HepG2 (cell line): ENCODE data around the gene PRSS8. TPM values are rescaled to one million over a fixed set of nuclear protein-coding genes. Genes with fewer than 3 reads are reported as not detected.

ENCODE experiments used
- E2F2 ChIP-seq: sonication (generic); formaldehyde crosslinking; IDR thresholded peaks from 2 replicates; pipeline ENCODE4 v1.4.0; 2020; ENCODE audit warnings: missing genetic modification reagents, borderline replicate concordance
- FOXP4 ChIP-seq: sonication (generic); formaldehyde crosslinking; IDR thresholded peaks from 2 replicates; pipeline ENCODE4 v1.4.0; 2020; ENCODE audit warnings: missing genetic modification reagents
- GLI4 ChIP-seq: sonication (generic); formaldehyde crosslinking; IDR thresholded peaks from 2 replicates; pipeline ENCODE4 v1.5.1; 2020; ENCODE audit warnings: missing genetic modification reagents, mild to moderate bottlenecking, moderate library complexity, borderline replicate concordance
- HNRNPLL ChIP-seq: fragments of 200-400 bp; formaldehyde crosslinking; IDR thresholded peaks from 2 replicates; pipeline ENCODE4 v1.6.1; 2017; ENCODE audit warnings: mild to moderate bottlenecking, low read depth, low read length; ENCODE audit not compliant: poor library complexity, severe bottlenecking
- ISL2 ChIP-seq: sonication (generic); formaldehyde crosslinking; IDR thresholded peaks from 2 replicates; pipeline ENCODE4 v1.5.0; 2020; ENCODE audit warnings: missing genetic modification reagents
- KLF13 ChIP-seq: sonication (generic); formaldehyde crosslinking; IDR thresholded peaks from 2 replicates; pipeline ENCODE4 v1.4.0; 2020; ENCODE audit warnings: mild to moderate bottlenecking, missing genetic modification reagents
- PAWR ChIP-seq: sonication (generic); formaldehyde crosslinking; IDR thresholded peaks from 2 replicates; pipeline ENCODE4 v1.4.0; 2020; ENCODE audit warnings: missing genetic modification reagents, mild to moderate bottlenecking, borderline replicate concordance
- RFX5 ChIP-seq: IDR thresholded peaks from 2 replicates; pipeline ENCODE4 v1.6.1; 2011; ENCODE audit warnings: low read depth, low read length, improper control_type of control experiment
- SP140L ChIP-seq: sonication (generic); formaldehyde crosslinking; IDR thresholded peaks from 2 replicates; pipeline ENCODE4 v1.4.0; 2020; ENCODE audit warnings: missing genetic modification reagents, borderline replicate concordance
- TAF1 ChIP-seq: sonication (generic); formaldehyde crosslinking; IDR thresholded peaks from 2 replicates; pipeline ENCODE4 v1.4.0; 2020; ENCODE audit warnings: missing genetic modification reagents
- TIGD3 ChIP-seq: sonication (generic); formaldehyde crosslinking; IDR thresholded peaks from 2 replicates; pipeline ENCODE4 v1.5.1; 2020; ENCODE audit warnings: mild to moderate bottlenecking, missing genetic modification reagents, borderline replicate concordance
- TSC22D2 ChIP-seq: sonication (generic); formaldehyde crosslinking; IDR thresholded peaks from 2 replicates; pipeline ENCODE4 v1.5.1; 2020; ENCODE audit warnings: missing genetic modification reagents, mild to moderate bottlenecking, borderline replicate concordance
- ZGPAT ChIP-seq: IDR thresholded peaks from 2 replicates; pipeline ENCODE4 v1.6.1; 2016; ENCODE audit warnings: mild to moderate bottlenecking
- polyA plus RNA-seq, 8 experiments: library from polyadenylated mRNA; depleted of rRNA in 3 of 8; stranded (reverse) in 7 of 8; unstranded in 1 of 8; fragments of >200 nt; fragmentation: Illumina TruSeq in 4 of 8; extraction: Trizol in 4 of 8; gene quantifications; 2 replicates each; pipeline versions ENCODE4 v1.2.1 to v1.2.3, GENCODE V29; 2011 to 2016; ENCODE audit warnings: low read depth in 4 of 8, missing spikeins in 1 of 8, mixed read lengths in 1 of 8; ENCODE audit not compliant: insufficient read depth in 1 of 8
- total RNA-seq, 5 experiments: library from RNA; depleted of rRNA; stranded (reverse); fragments of >200 nt; fragmentation: Illumina TruSeq; extraction: Trizol; gene quantifications; 2 replicates each; pipeline ENCODE4 v1.2.3, GENCODE V29; 2016; ENCODE audit warnings: low read depth in 1 of 5
- TF ChIP-seq, protein P1 (sequence below): sonication (generic); formaldehyde crosslinking; IDR thresholded peaks from 2 replicates; pipeline ENCODE4 v1.4.0; 2020; ENCODE audit warnings: mild to moderate bottlenecking, missing genetic modification reagents, borderline replicate concordance
- TF ChIP-seq, protein P2 (sequence below): sonication (generic); formaldehyde crosslinking; IDR thresholded peaks from 2 replicates; pipeline ENCODE4 v1.5.1; 2020; ENCODE audit warnings: mild to moderate bottlenecking, missing genetic modification reagents, moderate library complexity

Gene PRSS8
- total and polyA plus RNA-seq, 2 of the 13 experiments (the other 11 are each of a cell fraction or from before 2014, with no cell fraction given) = 2.6 to 7.2 TPM

DNA sequence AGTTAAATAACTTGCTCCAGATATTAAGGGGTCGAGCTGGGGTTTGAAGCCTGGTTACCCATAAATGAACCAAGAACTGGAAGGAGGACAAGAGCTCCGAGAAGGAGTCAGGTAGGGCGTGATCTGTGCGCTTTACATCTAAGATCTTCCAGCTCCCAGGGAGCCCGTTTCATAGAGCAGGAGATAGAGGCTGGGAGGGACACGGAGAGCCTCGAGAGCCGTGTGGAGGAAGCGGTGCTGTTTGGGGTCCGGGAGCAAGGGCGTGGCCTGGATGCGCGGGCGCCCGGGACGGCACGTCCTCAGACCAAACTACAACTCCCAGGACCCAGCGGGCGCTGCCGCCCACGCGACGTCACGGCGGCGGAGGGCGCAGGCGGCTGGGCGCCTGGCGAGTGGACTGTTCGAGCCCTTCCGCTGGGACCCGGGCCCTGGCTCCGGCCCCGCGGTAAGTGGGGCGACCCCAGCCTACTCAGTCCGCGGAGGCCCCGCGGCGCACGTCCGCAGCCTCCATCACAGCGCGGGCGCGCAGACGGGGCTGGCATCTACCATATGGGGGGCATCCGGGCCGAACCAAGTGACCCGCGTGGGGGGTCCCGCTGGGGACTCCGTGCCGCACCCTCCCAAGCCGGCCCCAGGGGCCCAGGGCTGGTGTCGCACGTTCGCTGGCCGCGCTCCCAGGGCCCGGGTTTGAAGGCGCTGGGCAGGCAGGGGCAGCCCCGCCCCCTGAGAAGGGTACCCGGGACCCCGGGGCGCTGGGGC is 27.3 kb downstream of the PRSS8 start, which contains the start of gene BCKDK (continued):
- TF ChIP-seq FOXP4 (CRISPR knock-in tag) = peak; percentile 54
- TF ChIP-seq TIGD3 (CRISPR knock-in tag) = no peak
- TF ChIP-seq TAF1 (CRISPR knock-in tag) = peak; percentile 71
- TF ChIP-seq ZGPAT (CRISPR knock-in tag) = peak; percentile 83; the same call in 1 of the 2 replicates
- TF ChIP-seq, protein P1, sequence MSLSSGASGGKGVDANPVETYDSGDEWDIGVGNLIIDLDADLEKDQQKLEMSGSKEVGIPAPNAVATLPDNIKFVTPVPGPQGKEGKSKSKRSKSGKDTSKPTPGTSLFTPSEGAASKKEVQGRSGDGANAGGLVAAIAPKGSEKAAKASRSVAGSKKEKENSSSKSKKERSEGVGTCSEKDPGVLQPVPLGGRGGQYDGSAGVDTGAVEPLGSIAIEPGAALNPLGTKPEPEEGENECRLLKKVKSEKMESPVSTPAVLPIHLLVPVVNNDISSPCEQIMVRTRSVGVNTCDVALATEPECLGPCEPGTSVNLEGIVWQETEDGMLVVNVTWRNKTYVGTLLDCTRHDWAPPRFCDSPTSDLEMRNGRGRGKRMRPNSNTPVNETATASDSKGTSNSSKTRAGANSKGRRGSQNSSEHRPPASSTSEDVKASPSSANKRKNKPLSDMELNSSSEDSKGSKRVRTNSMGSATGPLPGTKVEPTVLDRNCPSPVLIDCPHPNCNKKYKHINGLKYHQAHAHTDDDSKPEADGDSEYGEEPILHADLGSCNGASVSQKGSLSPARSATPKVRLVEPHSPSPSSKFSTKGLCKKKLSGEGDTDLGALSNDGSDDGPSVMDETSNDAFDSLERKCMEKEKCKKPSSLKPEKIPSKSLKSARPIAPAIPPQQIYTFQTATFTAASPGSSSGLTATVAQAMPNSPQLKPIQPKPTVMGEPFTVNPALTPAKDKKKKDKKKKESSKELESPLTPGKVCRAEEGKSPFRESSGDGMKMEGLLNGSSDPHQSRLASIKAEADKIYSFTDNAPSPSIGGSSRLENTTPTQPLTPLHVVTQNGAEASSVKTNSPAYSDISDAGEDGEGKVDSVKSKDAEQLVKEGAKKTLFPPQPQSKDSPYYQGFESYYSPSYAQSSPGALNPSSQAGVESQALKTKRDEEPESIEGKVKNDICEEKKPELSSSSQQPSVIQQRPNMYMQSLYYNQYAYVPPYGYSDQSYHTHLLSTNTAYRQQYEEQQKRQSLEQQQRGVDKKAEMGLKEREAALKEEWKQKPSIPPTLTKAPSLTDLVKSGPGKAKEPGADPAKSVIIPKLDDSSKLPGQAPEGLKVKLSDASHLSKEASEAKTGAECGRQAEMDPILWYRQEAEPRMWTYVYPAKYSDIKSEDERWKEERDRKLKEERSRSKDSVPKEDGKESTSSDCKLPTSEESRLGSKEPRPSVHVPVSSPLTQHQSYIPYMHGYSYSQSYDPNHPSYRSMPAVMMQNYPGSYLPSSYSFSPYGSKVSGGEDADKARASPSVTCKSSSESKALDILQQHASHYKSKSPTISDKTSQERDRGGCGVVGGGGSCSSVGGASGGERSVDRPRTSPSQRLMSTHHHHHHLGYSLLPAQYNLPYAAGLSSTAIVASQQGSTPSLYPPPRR (CRISPR knock-in tag) = no peak
- peak; percentile 53 for TF ChIP-seq HNRNPLL
- TF ChIP-seq, protein P2, sequence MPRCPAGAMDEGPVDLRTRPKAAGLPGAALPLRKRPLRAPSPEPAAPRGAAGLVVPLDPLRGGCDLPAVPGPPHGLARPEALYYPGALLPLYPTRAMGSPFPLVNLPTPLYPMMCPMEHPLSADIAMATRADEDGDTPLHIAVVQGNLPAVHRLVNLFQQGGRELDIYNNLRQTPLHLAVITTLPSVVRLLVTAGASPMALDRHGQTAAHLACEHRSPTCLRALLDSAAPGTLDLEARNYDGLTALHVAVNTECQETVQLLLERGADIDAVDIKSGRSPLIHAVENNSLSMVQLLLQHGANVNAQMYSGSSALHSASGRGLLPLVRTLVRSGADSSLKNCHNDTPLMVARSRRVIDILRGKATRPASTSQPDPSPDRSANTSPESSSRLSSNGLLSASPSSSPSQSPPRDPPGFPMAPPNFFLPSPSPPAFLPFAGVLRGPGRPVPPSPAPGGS (CRISPR knock-in tag) = peak; percentile 77; the same call in 1 of the 2 replicates
- no peak for TF ChIP-seq KLF13 (CRISPR knock-in tag)
- no peak for TF ChIP-seq GLI4 (CRISPR knock-in tag)
- TF ChIP-seq TSC22D2 (CRISPR knock-in tag) = no peak
- TF ChIP-seq ISL2 = 0 out of 2 replicates have a peak, but pooled peaks have one; percentile 12
- no peak; the same call in 1 of the 2 replicates for TF ChIP-seq SP140L (CRISPR knock-in tag)
- no peak for TF ChIP-seq E2F2
- 0 out of 2 replicates have a peak, but pooled peaks have one; percentile 24 for TF ChIP-seq RFX5
- TF ChIP-seq PAWR (CRISPR knock-in tag) = no peak
